Measurements from ENCODE around the gene LAMA3.

LAMA3 gene

DNA sequence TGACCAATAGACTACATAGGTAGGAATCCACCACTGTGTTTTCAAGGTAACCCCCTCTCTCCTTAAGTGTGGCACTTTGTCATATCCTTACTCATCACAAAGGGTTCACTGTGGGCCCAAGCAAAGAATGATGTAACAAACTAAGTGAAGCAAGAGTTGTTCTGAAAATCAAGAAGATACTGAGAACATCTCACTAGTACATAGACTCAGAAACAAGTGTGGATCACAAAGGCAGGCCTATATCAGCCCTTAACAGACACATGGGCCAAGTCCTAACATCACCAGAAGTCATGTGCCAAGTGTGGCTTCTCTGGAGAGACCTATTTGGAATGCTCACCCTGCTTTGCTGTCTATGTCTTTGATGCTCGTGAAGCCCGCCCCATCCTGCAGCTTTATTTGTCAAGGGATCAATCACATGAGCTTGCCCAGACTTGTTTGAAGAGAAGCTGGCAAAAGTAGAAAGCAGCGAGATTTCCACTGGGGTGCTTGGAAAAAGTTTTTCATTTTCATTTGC lies 194.1 kb downstream of the LAMA3 start:
- TF ChIP-seq, protein P1, sequence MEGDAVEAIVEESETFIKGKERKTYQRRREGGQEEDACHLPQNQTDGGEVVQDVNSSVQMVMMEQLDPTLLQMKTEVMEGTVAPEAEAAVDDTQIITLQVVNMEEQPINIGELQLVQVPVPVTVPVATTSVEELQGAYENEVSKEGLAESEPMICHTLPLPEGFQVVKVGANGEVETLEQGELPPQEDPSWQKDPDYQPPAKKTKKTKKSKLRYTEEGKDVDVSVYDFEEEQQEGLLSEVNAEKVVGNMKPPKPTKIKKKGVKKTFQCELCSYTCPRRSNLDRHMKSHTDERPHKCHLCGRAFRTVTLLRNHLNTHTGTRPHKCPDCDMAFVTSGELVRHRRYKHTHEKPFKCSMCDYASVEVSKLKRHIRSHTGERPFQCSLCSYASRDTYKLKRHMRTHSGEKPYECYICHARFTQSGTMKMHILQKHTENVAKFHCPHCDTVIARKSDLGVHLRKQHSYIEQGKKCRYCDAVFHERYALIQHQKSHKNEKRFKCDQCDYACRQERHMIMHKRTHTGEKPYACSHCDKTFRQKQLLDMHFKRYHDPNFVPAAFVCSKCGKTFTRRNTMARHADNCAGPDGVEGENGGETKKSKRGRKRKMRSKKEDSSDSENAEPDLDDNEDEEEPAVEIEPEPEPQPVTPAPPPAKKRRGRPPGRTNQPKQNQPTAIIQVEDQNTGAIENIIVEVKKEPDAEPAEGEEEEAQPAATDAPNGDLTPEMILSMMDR (IDR thresholded peaks at IDR 0.05; ENCODE audit: low read depth, low read length): no peak

DNA sequence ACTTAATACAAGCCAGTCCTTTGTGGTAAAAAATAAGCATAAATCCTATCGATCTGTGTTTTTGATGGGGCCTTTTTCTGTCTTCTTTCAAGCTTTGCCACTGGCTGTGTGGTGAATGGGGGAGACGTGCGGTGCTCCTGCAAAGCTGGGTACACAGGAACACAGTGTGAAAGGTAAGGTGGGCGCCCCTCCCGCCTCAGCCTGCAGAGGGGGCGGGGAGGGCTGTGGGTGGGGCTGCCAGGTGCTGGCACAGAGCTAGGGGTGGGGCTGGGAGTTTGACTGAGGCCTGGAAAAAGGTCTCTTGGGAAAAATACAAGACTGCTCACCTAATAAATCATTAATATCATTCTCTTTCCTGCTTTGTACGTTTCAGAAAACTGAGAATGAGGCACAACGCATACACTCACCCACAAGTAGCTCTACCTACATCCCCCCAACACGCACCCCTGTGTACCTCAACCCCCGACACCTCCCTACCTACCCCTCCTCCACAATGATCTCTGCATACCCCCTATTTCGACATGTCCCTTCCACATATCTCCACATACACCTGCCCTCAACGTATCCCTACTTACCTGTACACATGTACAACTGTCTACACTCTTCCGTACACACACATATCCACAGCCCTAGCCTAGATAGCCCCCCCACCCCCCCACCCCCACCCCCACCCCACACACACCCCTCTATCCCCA lies 195.6 kb downstream of the LAMA3 start:
- TF ChIP-seq, protein P1 (IDR thresholded peaks at IDR 0.05; ENCODE audit: low read depth, low read length): no peak

More for the DNA sequence above, 194.1 kb downstream of the LAMA3 start:
- DNase-seq (ENCODE audit: extremely low read depth, low read depth): no peak

DNA sequence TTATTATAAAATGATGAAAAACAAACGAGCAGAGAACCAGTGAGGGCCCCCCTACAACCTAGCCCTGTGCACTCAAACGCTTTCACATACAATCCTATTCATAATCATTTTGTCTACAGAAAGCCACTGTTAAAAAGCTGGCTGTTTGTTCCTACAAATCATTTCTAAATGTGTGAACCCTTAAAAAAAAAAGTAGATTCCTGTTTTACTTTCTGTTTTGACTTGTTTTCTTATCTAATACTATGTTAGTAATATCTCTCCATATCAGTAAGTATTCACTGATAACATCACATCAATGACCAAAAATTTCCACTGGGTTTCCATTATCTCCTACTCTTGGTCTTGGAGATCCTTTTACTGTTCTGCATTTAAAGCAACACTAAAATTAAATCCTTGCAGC lies 196.5 kb downstream of the LAMA3 start:
- TF ChIP-seq, protein P1 (IDR thresholded peaks at IDR 0.05; ENCODE audit: low read depth, low read length): no peak

More for the DNA sequence above, 195.6 kb downstream of the LAMA3 start:
- no peak for DNase-seq (ENCODE audit: extremely low read depth, low read depth)

DNA sequence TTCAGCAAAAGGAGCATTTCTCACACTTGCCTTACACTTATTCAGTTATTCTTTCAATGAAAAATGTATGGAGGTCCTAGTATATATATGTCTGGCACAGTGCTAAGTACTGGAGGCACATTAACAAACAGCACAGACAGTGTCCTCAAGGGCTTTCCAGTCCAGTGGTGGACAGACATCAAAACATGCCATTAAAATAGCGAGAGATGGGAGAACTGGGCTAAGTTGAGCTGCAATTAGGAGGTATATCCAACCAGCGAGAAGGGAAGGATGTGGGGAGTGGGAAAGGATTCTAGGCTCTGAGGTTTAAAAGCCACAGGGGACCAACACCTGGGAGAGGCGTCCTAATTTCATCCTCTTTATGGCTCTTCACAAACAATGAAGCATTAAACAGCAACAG lies 197.8 kb downstream of the LAMA3 start:
- no peak for DNase-seq (ENCODE audit: extremely low read depth, low read depth)

More for the DNA sequence above, 196.5 kb downstream of the LAMA3 start:
- DNase-seq (ENCODE audit: extremely low read depth, low read depth): no peak

DNA sequence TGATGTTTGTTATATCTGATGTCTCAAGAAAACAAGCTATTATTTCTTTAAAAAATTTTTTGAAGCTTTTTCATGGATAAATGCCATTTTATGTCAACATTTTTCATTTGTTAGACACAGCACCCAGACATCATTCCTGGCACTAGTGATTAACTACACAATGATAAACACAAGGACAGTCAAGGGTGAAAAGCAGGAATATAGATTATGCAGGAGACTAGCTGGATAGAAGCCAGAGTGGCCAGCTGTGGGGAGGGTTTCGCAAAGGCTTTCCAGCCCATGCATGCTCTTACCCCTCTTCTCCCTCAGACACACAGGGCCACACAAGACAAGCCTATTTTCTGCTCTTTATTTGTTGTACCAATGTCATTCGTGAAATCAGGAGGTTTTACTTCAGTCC lies 198.2 kb downstream of the LAMA3 start:
- peak; percentile 20 for DNase-seq (ENCODE audit: extremely low read depth, low read depth)
- TF ChIP-seq, protein P1 (IDR thresholded peaks at IDR 0.05; ENCODE audit: low read depth, low read length): no peak

More for the DNA sequence above, 197.8 kb downstream of the LAMA3 start:
- TF ChIP-seq, protein P1 (IDR thresholded peaks at IDR 0.05; ENCODE audit: low read depth, low read length): no peak

DNA sequence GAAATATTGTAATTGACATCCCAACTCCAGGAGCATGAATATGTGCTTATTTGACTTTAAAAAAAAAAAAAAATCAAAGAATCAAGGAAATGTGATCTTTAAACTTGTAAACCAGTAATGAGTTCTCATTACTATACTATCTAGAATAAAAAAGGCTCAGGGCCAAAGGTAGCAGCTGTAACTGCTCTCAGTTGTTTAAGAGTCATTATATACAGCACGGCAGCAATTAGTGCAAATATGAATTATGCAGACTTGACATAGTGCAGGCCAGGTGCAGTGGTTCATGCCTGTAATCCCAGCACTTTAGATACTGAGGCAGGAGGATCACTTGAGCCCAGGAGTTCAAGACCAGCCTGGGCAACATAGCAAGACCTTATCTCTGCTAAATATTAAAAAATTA lies 199.6 kb downstream of the LAMA3 start:
- TF ChIP-seq, protein P1 (IDR thresholded peaks at IDR 0.05; ENCODE audit: low read depth, low read length): no peak
- no peak for DNase-seq (ENCODE audit: extremely low read depth, low read depth)

DNA sequence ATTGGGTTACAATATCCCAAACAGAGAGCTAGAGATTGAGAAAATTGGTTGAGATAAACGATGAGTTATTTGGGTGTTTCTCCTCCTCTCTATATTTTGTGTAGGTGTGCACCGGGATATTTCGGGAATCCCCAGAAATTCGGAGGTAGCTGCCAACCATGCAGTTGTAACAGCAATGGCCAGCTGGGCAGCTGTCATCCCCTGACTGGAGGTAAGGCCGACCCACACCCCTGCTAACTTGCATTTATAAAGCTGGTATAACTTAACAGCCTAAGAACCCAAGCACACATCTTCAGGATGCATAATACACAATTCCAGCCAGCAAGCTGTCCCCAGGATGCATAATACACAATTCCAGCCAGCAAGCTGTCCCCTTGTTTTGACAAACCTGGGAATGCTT lies 200.7 kb downstream of the LAMA3 start:
- TF ChIP-seq, protein P1 (IDR thresholded peaks at IDR 0.05; ENCODE audit: low read depth, low read length): no peak
- no peak for DNase-seq (ENCODE audit: extremely low read depth, low read depth)
